K562 (cell line): Measurements from ENCODE around the gene MT4. TPM values are rescaled to one million over a fixed set of nuclear protein-coding genes. Genes with fewer than 3 reads are reported as not detected.

Source experiments
- ARHGAP35 ChIP-seq: fragments of 450-650 bp; IDR thresholded peaks from 2 replicates; pipeline ENCODE4 v1.6.1; 2018; ENCODE audit not compliant: partially characterized antibody
- BHLHE40 ChIP-seq: IDR thresholded peaks from 2 replicates; pipeline ENCODE4 v1.6.1; 2011; ENCODE audit warnings: low read length, improper control_type of control experiment
- DMBX1 ChIP-seq: fragments of 250-450 bp; sonication (Bioruptor Pico); IDR thresholded peaks from 2 replicates; pipeline ENCODE4 v1.8.0; 2022; ENCODE audit warnings: inconsistent platforms, mild to moderate bottlenecking, moderate library complexity, borderline replicate concordance
- ETV5 ChIP-seq: sonication (generic); formaldehyde crosslinking; IDR thresholded peaks from 2 replicates; pipeline ENCODE4 v1.4.0; 2020; ENCODE audit warnings: low read depth, mild to moderate bottlenecking, missing genetic modification reagents
- HMBOX1 ChIP-seq: sonication (generic); IDR thresholded peaks from 2 replicates; pipeline ENCODE4 v1.6.1; 2016
- ILK ChIP-seq: fragments of 450-650 bp; IDR thresholded peaks from 2 replicates; pipeline ENCODE4 v1.6.1; 2016; ENCODE audit warnings: missing genetic modification characterization, low read depth, mild to moderate bottlenecking, missing compliant biosample characterization, moderate library complexity, borderline replicate concordance
- KDM2B ChIP-seq: fragments of 250-450 bp; sonication (Bioruptor Pico); IDR thresholded peaks from 2 replicates; pipeline ENCODE4 v1.8.0; 2021; ENCODE audit warnings: mild to moderate bottlenecking, moderate library complexity
- KHSRP ChIP-seq: fragments of 450-650 bp; IDR thresholded peaks from 2 replicates; pipeline ENCODE4 v1.6.1; 2017
- KLF16 ChIP-seq: IDR thresholded peaks from 2 replicates; pipeline ENCODE4 v1.6.1; 2016; ENCODE audit warnings: antibody characterized with exemption
- MITF ChIP-seq: IDR thresholded peaks from 2 replicates; pipeline ENCODE4 v1.6.1; 2014; ENCODE audit warnings: antibody characterized with exemption
- NFE2 ChIP-seq: IDR thresholded peaks from 2 replicates; pipeline ENCODE4 v1.6.1; 2014; ENCODE audit warnings: antibody characterized with exemption, low read depth
- NFYB ChIP-seq: IDR thresholded peaks from 2 replicates; pipeline ENCODE4 v1.6.1; 2011; ENCODE audit warnings: mild to moderate bottlenecking, moderate library complexity; ENCODE audit not compliant: insufficient read length; ENCODE audit errors: extremely low read depth
- POLR2B ChIP-seq: fragments of 450-650 bp; IDR thresholded peaks from 2 replicates; pipeline ENCODE4 v1.6.1; 2018; ENCODE audit warnings: low read depth; ENCODE audit not compliant: partially characterized antibody
- RBM17 ChIP-seq: fragments of 200-400 bp; formaldehyde crosslinking; IDR thresholded peaks from 2 replicates; pipeline ENCODE4 v1.6.1; 2017; ENCODE audit warnings: low read depth, mild to moderate bottlenecking, low read length, borderline replicate concordance
- SRSF3 ChIP-seq: fragments of 200-400 bp; formaldehyde crosslinking; IDR thresholded peaks from 2 replicates; pipeline ENCODE4 v1.6.1; 2016; ENCODE audit warnings: mild to moderate bottlenecking, low read length, moderate library complexity; ENCODE audit not compliant: insufficient read depth
- TAF9B ChIP-seq: fragments of 450-650 bp; IDR thresholded peaks from 2 replicates; pipeline ENCODE4 v1.6.1; 2018; ENCODE audit warnings: mild to moderate bottlenecking; ENCODE audit not compliant: partially characterized antibody
- THAP7 ChIP-seq: fragments of 250-450 bp; sonication (Bioruptor Pico); IDR thresholded peaks from 2 replicates; pipeline ENCODE4 v1.5.0; 2021
- ZBTB12 ChIP-seq: fragments of 250-450 bp; sonication (Bioruptor Pico); IDR thresholded peaks from 2 replicates; pipeline ENCODE4 v1.4.0; 2020
- ZC3H11A ChIP-seq: IDR thresholded peaks from 2 replicates; pipeline ENCODE4 v1.6.1; 2012; ENCODE audit warnings: low read depth, low read length, improper control_type of control experiment
- ZNF830 ChIP-seq: fragments of 250-450 bp; sonication (Bioruptor Pico); IDR thresholded peaks from 2 replicates; pipeline ENCODE4 v1.5.0; 2021; ENCODE audit warnings: mild to moderate bottlenecking
- polyA plus RNA-seq, 8 experiments: library from polyadenylated mRNA; depleted of rRNA in 4 of 8; stranded (reverse) in 5 of 8; unstranded in 3 of 8; fragments of >200 nt; fragmentation: Nextera tagmentation in 2 of 8; fragmentation: Illumina TruSeq in 1 of 8; extraction: Ambion mirVana in 2 of 8; extraction: Trizol in 1 of 8; gene quantifications; 2 replicates each; pipeline versions ENCODE4 v1.2.1 to v1.2.3, GENCODE V29; 2011 to 2014; ENCODE audit warnings: inconsistent platforms in 1 of 8, missing spikeins in 1 of 8
- total RNA-seq, 7 experiments: library from RNA; depleted of rRNA in 6 of 7; stranded (reverse); fragments of >200 nt in 6 of 7; fragmentation: Illumina TruSeq in 2 of 7; extraction: Trizol in 2 of 7; gene quantifications; 2 replicates each; pipeline versions ENCODE4 v1.2.1 to v1.2.3, GENCODE V29; 2011 to 2021; ENCODE audit warnings: low replicate concordance in 1 of 7
- TF ChIP-seq, protein P1 (sequence below), 2 experiments: IDR thresholded peaks; 2 replicates each; pipeline ENCODE4 v1.6.1; 2011; ENCODE audit warnings: borderline replicate concordance in 1 of 2, control low read depth in 1 of 2, low read depth in 1 of 2, low read length in 1 of 2, mild to moderate bottlenecking in 1 of 2, mixed read lengths in 1 of 2, moderate library complexity in 1 of 2; ENCODE audit not compliant: insufficient read depth in 1 of 2, insufficient read length in 1 of 2, poor library complexity in 1 of 2, severe bottlenecking in 1 of 2; ENCODE audit errors: extremely low read depth in 1 of 2
- TF ChIP-seq, protein P2 (sequence below): fragments of 450-650 bp; IDR thresholded peaks from 2 replicates; pipeline ENCODE4 v1.6.1; 2016; ENCODE audit warnings: antibody characterized with exemption

MT4 gene
- total and polyA plus RNA-seq, 9 of the 15 experiments (the other 6 are each of a cell fraction or from before 2014, with no cell fraction given), result not detected

DNA sequence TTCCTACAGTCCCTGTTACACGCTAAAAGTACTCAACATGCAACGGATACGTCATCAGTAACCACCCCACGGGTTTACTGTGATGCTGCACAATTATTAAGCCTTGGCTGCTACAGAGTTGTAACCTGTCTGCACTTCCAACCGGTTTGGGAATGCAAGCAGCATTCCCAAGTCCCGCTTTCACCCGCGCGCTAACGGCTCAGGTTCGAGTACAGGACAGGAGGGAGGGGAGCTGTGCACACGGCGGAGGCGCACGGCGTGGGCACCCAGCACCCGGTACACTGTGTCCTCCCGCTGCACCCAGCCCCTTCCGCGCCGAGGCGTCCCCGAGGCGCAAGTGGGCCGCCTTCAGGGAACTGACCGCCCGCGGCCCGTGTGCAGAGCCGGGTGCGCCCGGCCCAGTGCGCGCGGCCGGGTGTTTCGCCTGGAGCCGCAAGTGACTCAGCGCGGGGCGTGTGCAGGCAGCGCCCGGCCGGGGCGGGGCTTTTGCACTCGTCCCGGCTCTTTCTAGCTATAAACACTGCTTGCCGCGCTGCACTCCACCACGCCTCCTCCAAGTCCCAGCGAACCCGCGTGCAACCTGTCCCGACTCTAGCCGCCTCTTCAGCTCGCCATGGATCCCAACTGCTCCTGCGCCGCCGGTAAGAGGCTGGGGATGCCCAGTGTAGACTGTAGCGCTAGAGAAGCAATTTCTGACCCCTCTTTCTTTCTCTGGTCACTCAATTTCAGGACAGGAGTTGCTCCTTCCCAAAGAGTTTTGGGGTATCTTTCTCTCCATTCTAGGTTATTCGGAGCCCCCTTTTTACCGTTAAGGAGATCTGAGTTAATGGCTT is 43.4 kb downstream of the MT4 start, which contains the start of gene MT2A (continued):
- no peak for TF ChIP-seq ILK
- TF ChIP-seq BHLHE40, result no peak; the same call in none of the 2 replicates
- peak; percentile 65 for TF ChIP-seq POLR2B
- TF ChIP-seq NFE2, result peak; percentile 87
- no peak for TF ChIP-seq ARHGAP35
- TF ChIP-seq, protein P1, sequence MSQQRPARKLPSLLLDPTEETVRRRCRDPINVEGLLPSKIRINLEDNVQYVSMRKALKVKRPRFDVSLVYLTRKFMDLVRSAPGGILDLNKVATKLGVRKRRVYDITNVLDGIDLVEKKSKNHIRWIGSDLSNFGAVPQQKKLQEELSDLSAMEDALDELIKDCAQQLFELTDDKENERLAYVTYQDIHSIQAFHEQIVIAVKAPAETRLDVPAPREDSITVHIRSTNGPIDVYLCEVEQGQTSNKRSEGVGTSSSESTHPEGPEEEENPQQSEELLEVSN (IDR thresholded peaks at IDR 0.05; ENCODE audit: borderline replicate concordance in 1 of 2, extremely low read depth in 1 of 2, insufficient read depth in 1 of 2, insufficient read length in 1 of 2, low read depth in 1 of 2, low read length in 1 of 2, poor library complexity in 1 of 2, severe bottlenecking in 1 of 2), result peak; percentile 75 to 89
- TF ChIP-seq KDM2B, result no peak
- TF ChIP-seq KHSRP, result no peak
- no peak for TF ChIP-seq HMBOX1
- TF ChIP-seq THAP7 (CRISPR knock-in tag), result no peak
- no peak for TF ChIP-seq TAF9B
- TF ChIP-seq RBM17, result no peak
- TF ChIP-seq ZNF830, result no peak
- no peak for TF ChIP-seq ZBTB12
- TF ChIP-seq SRSF3, result no peak
- TF ChIP-seq MITF, result no peak
- TF ChIP-seq ZC3H11A, result peak; percentile 99
- TF ChIP-seq NFYB, result no peak
- TF ChIP-seq, protein P2, sequence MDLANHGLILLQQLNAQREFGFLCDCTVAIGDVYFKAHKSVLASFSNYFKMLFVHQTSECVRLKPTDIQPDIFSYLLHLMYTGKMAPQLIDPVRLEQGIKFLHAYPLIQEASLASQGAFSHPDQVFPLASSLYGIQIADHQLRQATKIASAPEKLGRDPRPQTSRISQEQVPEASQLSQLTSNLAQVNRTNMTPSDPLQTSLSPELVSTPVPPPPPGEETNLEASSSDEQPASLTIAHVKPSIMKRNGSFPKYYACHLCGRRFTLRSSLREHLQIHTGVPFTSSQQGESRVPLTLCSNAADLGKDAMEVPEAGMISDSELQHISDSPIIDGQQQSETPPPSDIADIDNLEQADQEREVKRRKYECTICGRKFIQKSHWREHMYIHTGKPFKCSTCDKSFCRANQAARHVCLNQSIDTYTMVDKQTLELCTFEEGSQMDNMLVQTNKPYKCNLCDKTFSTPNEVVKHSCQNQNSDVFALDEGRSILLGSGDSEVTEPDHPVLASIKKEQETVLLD, result no peak
- no peak for TF ChIP-seq KLF16
- TF ChIP-seq DMBX1 (CRISPR knock-in tag), result 0 out of 2 replicates have a peak, but pooled peaks have one; percentile 37
- TF ChIP-seq ETV5 (CRISPR knock-in tag), result no peak
